ENCODE results near the gene ESM1.
A peak's percentile ranks its signal among the peaks of the same experiment; 100 is the strongest.
"Not testable (repeated sequence)": the region's sequence is repeated elsewhere in the genome, so short reads cannot be mapped to it uniquely, and the experiment has no call there.

The ESM1 gene

GRCh38 chr5:54985301-54986268 lies at the start of gene ESM1:
Gene ESM1 (minus strand): TSS chr5:54985593. CDS start chr5:54985517, 76 bp downstream.
- DNase-seq: no peak

- DNase-seq: no peak
Observed at GRCh38 chr5:55033568-55033967, 48.2 kb upstream of the ESM1 start.

DNA sequence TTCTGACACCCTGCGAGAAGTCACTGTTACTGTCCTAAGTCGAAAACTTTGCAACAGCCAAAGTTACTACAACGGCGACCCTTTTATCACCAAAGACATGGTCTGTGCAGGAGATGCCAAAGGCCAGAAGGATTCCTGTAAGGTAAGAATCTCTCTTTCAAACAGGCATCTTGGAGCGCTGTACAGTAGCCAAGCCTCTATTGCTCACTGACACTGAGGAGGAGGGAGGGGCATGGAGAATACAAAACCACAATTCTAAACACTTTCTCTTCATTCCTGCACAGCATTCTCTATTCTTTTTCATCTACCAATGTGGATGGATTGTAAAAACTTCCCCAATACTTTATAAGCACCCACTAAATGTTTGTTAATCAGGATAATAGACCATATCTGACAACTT lies 46.1 kb upstream of the ESM1 start:
- DNase-seq: no peak

- DNase-seq: no peak
Observed at GRCh38 chr5:55030676-55031369, 45.4 kb upstream of the ESM1 start.

DNA sequence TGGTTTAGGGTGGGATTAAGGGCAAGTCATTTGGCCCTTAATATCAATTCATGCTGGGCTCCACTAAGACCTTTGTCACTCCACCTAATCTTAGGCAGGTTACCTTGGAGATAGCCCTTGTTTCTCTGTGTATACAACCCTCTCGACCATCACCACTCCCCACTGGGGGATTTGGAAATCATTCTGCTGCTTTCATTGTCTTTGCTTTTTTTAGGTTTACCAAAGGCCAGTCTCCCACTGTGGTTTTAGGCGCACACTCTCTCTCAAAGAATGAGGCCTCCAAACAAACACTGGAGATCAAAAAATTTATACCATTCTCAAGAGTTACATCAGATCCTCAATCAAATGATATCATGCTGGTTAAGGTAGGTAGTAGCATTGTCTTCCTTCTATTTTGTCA lies 44.8 kb upstream of the ESM1 start:
- no peak for DNase-seq

- DNase-seq: no peak
Observed at GRCh38 chr5:55027595-55027994, 42.2 kb upstream of the ESM1 start.

GRCh38 chr5:55022450-55022849 lies 37.1 kb upstream of the ESM1 start:
- DNase-seq: no peak

GRCh38 chr5:55021821-55022220 lies 36.4 kb upstream of the ESM1 start:
- peak; percentile 38 for DNase-seq

DNA sequence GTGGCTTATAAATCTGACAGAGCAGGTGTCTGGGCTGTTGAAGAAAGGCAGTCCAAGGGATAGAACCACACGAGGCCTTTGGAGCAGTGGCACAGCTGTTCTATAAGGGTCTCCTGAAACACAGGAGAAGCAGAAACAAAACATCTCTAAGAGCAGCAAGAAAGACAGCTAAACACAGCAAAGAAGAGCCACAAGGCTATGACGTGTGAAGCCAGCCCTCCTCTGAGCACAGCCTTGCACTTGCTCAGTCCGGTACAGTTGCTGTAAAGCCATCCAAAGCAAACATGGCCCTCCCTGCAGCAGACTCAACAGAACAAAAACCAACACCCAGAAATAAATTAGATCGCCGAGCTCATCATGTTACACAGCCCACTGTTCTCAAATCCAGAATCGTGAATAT lies 36.0 kb upstream of the ESM1 start:
- peak; percentile 65 for DNase-seq

DNA sequence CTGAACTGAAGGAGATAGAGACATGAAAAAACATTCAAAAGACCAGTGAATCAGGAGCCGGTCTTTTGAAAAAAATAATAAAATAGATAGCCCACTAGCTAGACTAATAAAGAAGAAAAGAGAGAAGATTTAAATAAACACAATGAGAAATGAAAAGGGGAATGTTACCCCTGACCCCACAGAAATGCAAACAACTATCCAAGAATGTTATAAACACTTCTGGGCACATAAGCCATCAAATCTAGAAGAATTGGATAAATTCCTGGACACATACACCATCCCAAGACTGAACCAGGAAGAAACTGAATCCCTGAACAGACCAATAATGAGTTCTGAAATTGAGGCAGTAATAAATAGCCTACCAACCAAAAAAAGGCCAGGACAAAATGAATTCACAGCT lies 24.8 kb upstream of the ESM1 start:
- DNase-seq: not testable (repeated sequence)

DNA sequence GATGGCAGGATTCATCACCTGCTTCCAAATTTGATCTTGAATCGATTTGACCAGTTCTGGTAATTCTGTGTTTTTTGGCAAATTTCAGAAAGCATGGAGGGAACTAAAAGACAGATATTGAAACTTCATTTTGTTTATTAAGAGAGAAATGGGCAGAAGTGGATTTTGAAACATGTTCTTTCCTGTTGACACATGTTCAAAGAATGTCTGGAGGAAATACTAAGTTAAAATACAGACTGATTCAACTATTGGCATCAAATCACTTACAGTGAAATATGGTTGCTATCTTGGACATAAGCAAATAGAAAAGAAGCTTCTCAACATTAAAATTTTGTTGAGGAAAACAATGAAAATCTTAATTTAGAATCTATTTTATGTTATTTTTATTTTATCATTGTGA lies 19.3 kb upstream of the ESM1 start:
- no peak for DNase-seq

- no peak for DNase-seq
Observed at GRCh38 chr5:55003432-55004065, 18.2 kb upstream of the ESM1 start.

GRCh38 chr5:55002166-55002565 lies 16.8 kb upstream of the ESM1 start:
- not testable (repeated sequence) for DNase-seq

DNA sequence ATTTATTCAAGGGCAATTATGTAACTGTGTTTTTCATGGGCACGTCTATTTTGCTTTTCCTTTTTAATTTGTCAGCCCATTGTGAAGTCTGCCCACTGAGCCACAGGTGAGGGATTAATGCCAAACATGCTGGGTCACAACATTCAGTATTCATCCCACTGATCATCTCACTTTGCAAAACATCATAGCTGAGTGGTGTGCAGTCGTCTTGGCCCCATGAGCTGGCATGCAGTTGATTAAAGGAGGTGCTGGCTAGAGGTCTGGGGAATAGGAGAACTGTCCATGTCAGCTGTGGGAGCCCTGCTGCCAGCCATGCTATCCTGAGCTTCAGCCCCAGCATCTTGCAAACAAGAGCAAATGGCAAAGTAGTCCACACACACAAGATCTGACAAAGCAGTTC lies 11.7 kb upstream of the ESM1 start:
- DNase-seq: no peak

DNA sequence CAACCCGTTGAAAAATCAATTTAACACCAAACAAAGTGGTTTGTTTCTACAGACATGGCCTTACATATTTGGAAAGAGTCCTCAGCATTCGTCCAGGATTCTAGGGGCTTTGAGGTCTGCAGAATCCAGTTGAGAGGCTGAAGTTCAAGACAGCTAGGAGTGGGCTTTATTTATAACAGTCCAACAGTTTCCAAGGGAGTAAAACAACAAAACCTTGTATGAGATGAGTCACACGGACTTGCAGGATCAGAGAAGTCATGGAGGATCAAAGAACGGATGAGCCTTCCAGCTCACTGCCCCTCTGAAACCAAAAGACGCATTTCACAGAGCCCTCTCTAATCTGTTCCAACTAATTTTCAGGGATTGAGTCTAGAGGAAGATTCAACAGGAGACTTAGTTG lies 11.1 kb upstream of the ESM1 start:
- no peak for DNase-seq

- no peak for DNase-seq
Observed at GRCh38 chr5:54995168-54995567, 9.8 kb upstream of the ESM1 start.

GRCh38 chr5:54994628-54995027 lies 9.2 kb upstream of the ESM1 start:
- no peak for DNase-seq

- no peak for DNase-seq
Observed at GRCh38 chr5:54993318-54993717, 7.9 kb upstream of the ESM1 start.

DNA sequence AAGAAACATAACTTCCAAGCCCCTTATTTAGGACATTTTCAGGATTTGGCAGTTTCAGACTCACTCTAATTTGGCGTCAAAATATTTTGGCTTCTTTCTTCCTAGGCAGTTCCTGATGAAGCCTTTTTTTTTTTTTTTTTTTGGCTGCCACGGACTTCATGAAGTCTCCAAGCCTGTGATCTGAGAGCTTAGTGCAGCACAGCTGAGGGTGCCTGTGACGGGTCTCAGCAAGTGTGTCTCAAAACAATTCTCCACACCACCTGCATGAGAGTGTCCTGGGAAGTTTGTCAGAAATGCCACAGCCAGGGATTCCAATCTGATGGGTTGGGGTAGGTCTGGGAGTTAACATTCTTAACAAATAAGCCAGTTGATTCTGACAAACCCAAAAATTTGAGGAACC lies 6.0 kb upstream of the ESM1 start:
- no peak for DNase-seq

GRCh38 chr5:54990841-54991258 lies 5.5 kb upstream of the ESM1 start:
- DNase-seq: no peak

DNA sequence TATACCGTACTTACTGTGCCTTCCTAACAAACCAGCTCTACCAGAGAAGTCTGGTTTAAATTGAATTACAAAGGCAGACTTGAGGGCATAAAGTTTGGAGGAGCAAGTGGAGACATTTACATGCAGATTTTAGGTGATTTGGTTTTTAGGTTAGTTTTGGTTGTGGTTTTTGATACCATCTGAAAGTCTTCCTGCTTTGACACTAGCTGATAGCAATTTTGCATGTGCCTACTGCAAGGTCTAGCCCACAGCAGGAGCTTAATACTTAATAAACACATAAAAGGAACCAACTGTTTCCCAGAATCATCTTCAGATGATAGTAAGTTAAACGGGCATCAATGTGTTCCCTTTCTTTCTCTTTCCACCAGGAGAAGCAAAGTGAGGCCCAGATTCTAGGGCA lies 3.4 kb upstream of the ESM1 start:
- DNase-seq: no peak

DNA sequence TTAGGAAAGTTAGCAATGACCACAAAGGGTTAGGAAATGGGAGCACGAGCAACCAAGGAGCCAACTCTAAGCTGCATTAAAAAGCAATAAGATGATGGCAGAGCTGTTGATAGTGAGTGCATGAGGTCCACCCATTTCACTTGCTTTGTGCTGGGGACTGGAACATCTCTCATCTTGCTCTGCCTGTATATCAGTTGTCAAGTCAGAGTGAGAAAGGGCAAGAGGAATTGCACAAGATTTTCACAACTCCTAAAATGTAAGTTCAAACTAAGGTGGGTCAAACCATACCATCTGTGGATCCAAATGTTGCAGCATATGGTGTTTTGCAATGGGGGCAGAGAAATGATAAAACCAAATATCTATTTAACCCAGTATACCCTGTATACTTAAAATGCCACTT lies 2.8 kb upstream of the ESM1 start:
- DNase-seq: no peak

GRCh38 chr5:54986269-54986654 lies 869 bp upstream of the ESM1 start:
- no peak for DNase-seq

- DNase-seq: no peak
Observed at GRCh38 chr5:54981928-54982327, 3.5 kb downstream of the ESM1 start.

All from NCI-H1092 treated with DMSO at 0.1 percent for 48 hours (cell line).